ENCODE data around the gene FTCD.

- TF ChIP-seq SMC3 (IDR thresholded peaks at IDR 0.05; ENCODE audit: low read depth, low read length): no peak
- no peak for TF ChIP-seq POLR2A (IDR thresholded peaks at IDR 0.05; ENCODE audit: low read depth, low read length)
- TF ChIP-seq, protein P1, sequence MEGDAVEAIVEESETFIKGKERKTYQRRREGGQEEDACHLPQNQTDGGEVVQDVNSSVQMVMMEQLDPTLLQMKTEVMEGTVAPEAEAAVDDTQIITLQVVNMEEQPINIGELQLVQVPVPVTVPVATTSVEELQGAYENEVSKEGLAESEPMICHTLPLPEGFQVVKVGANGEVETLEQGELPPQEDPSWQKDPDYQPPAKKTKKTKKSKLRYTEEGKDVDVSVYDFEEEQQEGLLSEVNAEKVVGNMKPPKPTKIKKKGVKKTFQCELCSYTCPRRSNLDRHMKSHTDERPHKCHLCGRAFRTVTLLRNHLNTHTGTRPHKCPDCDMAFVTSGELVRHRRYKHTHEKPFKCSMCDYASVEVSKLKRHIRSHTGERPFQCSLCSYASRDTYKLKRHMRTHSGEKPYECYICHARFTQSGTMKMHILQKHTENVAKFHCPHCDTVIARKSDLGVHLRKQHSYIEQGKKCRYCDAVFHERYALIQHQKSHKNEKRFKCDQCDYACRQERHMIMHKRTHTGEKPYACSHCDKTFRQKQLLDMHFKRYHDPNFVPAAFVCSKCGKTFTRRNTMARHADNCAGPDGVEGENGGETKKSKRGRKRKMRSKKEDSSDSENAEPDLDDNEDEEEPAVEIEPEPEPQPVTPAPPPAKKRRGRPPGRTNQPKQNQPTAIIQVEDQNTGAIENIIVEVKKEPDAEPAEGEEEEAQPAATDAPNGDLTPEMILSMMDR (conservative IDR thresholded peaks at IDR 0.05; ENCODE audit: low read depth, low read length): no peak
- TF ChIP-seq RFX5 (IDR thresholded peaks at IDR 0.05; ENCODE audit: low read depth, low read length): no peak
- TF ChIP-seq, protein P2, sequence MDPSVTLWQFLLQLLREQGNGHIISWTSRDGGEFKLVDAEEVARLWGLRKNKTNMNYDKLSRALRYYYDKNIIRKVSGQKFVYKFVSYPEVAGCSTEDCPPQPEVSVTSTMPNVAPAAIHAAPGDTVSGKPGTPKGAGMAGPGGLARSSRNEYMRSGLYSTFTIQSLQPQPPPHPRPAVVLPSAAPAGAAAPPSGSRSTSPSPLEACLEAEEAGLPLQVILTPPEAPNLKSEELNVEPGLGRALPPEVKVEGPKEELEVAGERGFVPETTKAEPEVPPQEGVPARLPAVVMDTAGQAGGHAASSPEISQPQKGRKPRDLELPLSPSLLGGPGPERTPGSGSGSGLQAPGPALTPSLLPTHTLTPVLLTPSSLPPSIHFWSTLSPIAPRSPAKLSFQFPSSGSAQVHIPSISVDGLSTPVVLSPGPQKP (IDR thresholded peaks at IDR 0.05; ENCODE audit: borderline replicate concordance, low read depth, low read length): no peak
- TF ChIP-seq MAFK (IDR thresholded peaks at IDR 0.05; ENCODE audit: low read depth, low read length): no peak
- TF ChIP-seq RAD21 (IDR thresholded peaks at IDR 0.05; ENCODE audit: low read length): no peak
- TF ChIP-seq MXI1 (IDR thresholded peaks at IDR 0.05; ENCODE audit: borderline replicate concordance, low read depth, low read length): no peak
- no peak for TF ChIP-seq BHLHE40 (IDR thresholded peaks at IDR 0.05; ENCODE audit: low read depth, low read length)
- TF ChIP-seq RCOR1 (IDR thresholded peaks at IDR 0.05; ENCODE audit: insufficient replicate concordance, low read length): no peak
- TF ChIP-seq, protein P3, sequence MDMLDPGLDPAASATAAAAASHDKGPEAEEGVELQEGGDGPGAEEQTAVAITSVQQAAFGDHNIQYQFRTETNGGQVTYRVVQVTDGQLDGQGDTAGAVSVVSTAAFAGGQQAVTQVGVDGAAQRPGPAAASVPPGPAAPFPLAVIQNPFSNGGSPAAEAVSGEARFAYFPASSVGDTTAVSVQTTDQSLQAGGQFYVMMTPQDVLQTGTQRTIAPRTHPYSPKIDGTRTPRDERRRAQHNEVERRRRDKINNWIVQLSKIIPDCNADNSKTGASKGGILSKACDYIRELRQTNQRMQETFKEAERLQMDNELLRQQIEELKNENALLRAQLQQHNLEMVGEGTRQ (IDR thresholded peaks at IDR 0.05; ENCODE audit: low read depth, low read length): no peak
- no peak for TF ChIP-seq CHD1 (IDR thresholded peaks at IDR 0.05; ENCODE audit: low read depth, low read length)
- TF ChIP-seq CEBPB (IDR thresholded peaks at IDR 0.05; ENCODE audit: low read depth, low read length): no peak
These were observed 18.2 kb upstream of the FTCD start for GRCh38 chr21:46173573-46173972.
